NCI-H345 (cell line): ENCODE results near the gene CTNND2.
"Not testable (repeated sequence)": the region's sequence is repeated elsewhere in the genome, so short reads cannot be mapped to it uniquely, and the experiment has no call there.

Source experiments
- DNase-seq: peaks from one replicate; lab custom pipeline; 2025; lab: John Stamatoyannopoulos, UW

The CTNND2 gene

DNA sequence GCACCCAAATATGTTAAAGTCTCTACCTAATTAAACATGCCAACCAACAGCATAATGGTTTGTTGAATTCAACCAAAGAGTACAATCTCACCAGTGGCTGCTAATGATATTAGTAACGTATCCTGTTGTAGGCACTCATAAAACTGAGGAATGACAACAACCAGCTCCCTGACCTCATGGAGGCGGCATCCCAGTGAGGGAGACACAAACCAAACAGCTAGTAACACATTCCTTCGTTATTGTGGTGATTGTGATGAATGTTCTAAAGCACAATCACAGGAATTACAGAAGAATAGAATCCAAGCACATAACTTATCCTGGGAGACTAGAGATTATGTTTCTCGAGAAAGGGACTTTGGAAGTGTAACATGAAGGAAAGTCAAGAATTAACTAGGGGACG, 224.6 kb downstream of the CTNND2 start:
- no peak for DNase-seq

- DNase-seq, result no peak
Observed at GRCh38 chr5:11675184-11675583, 229.1 kb downstream of the CTNND2 start.

GRCh38 chr5:11672385-11673085, 231.7 kb downstream of the CTNND2 start:
- no peak for DNase-seq

DNA sequence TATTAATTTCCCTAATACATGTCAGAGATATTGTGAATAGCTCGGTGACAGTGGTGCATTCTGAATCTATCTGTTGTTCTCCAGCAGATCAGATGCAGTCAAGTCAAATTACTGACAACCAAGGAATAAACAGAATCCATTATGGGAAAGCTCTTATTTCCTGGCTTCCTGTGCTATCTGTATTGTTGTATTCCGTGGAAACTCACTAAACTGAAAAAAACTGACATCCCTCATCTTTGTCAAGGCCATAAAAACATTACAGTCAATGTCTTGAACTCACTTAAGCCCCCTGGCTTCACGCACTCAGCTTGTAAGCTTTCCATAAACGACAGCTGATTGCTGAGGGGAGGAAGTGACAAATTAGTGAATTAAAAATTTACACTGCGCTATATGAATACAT, 245.9 kb downstream of the CTNND2 start:
- no peak for DNase-seq

- no peak for DNase-seq
Observed at GRCh38 chr5:11656916-11657315, 247.3 kb downstream of the CTNND2 start.

DNA sequence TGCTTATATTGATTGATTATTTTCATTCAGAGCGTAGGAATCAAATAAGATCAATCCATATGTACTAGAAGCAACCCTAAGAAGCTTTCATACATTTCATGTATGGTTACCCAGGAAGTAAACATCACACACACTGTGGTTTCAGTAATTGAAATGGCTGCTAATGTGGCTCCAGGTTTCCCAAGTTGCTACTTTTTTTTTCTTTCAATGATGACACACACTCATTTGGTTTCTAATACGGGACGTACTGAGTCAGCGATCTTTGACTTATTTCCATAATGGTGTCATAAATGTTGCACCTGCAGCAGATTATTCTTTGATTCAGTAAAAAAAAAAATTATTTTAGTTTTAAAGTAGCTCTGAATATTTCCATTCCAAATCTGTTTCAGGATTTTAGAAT, 248.6 kb downstream of the CTNND2 start:
- no peak for DNase-seq

- DNase-seq, result no peak
Observed at GRCh38 chr5:11650936-11651335, 253.3 kb downstream of the CTNND2 start.

DNA sequence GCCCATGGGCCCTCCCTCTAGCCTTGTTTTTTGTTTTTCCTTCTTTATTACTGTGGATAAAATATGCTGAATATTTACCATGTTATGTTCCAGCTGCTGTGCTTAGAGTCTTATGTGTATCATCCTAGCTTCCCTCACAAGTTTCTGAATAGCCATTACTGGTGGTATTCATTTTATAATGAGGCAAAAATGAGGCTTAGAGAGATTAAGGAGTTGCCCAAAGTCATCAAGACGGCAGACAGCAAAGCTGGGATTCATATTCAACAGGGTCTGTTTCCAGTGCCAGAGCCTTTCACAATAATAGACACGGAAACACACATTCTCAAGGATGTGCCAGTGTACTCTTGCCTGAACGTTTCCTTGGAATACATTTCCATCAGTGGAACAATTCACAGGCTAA, 258.1 kb downstream of the CTNND2 start:
- DNase-seq, result no peak

GRCh38 chr5:11642438-11642837, 261.8 kb downstream of the CTNND2 start:
- DNase-seq, result no peak

DNA sequence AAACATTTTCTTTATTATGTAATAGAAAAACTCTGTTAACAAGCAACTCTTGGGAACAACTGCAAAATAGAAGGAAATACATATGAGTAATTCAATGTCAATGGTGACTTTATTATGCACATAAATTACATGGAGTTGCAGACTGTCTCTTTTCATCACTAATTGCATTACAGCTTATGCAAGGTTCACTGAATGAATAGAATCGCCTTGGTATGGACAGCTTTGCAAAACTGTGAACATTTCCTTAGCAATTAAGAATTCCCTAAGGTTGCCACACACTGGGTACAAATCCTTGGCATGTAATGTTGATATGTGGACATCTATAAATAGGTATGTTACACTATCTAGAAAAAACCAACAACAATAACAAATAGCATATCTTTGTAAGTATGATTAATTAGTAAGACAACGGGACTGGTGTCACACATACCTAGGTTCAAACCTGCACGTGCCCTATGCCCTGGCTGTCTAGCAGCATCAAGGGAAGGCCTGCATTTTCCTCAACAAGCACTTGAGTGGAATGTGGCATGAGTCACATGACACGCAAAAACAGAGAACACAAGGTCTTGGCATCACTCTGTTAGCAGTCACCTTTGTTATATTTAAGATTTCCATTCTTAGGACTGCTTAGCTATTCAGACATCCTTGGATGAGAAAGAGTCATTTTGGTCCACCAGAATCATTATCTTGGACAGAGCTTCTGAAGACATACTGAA, 263.9 kb downstream of the CTNND2 start:
- no peak for DNase-seq

DNA sequence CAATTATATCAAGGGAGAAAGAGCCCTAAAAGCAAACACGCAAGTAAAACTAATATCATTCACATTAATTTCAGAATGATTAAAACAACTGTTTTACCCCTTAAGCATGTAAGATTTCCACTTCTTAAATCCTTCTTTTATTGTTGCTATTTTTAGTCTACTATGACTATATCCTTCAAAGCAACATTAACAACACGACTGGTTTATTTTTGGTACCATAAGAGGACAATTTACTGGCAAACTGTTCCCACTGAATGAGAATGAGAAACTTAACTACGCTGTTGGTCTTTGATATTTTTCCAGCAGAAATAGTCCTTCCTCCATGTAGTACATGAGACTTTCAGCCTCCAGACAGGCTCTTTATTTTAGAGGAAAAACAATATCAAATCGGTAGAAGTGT, 281.5 kb downstream of the CTNND2 start:
- no peak for DNase-seq

GRCh38 chr5:11620172-11620571, 284.1 kb downstream of the CTNND2 start:
- DNase-seq, result no peak

DNA sequence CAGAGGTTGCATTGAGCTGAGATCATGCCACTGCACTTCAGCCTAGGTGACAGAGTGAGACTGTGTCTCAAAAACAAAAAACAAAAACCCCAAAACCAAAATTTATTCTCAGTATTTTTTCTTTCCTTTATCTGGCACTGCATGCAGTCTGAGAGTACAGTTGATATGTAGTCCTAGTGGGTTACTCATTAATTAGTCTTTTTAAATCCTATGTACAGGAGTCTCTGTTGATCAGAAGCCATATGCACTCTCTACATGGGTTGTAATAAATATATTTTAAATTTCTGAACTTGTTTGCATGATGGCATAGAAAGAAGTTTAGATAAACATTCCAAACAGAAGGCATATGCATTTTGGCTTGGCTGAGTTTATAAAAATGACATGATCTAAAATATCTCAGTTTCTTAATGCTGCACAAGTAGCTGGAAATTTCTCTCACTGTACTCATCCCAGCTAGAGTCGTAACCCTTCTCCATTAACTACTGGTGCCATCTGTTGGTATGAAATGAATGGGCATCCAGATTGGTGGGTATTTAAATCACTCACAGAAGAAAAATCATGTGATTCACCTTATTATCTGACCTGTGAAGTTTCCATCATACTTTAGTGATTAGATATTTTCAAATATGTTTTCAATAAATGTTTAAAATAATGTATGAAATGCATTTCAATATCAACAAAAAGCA, 284.8 kb downstream of the CTNND2 start:
- DNase-seq, result no peak

GRCh38 chr5:11617080-11617479, 287.2 kb downstream of the CTNND2 start:
- DNase-seq, result no peak

GRCh38 chr5:11616624-11617023, 287.6 kb downstream of the CTNND2 start:
- not testable (repeated sequence) for DNase-seq

DNA sequence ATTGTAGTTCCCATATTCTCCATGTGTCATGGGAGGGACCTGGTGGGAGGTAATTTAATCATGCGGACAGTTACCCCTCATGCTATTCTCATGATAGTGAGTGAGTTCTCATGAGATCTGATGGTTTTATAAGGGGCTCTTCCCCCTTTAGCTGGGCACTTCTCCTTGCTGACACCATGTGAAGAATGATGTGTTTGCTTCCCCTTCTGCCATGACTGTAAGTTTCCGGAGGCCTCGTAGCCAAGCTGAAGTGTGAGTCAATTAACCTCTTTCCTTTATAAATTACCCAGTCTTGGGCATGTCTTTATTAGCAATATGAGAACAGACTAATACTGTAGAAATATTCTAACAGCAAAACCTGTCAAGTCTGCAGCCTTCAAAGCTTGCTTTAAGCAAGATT, 293.2 kb downstream of the CTNND2 start:
- no peak for DNase-seq

DNA sequence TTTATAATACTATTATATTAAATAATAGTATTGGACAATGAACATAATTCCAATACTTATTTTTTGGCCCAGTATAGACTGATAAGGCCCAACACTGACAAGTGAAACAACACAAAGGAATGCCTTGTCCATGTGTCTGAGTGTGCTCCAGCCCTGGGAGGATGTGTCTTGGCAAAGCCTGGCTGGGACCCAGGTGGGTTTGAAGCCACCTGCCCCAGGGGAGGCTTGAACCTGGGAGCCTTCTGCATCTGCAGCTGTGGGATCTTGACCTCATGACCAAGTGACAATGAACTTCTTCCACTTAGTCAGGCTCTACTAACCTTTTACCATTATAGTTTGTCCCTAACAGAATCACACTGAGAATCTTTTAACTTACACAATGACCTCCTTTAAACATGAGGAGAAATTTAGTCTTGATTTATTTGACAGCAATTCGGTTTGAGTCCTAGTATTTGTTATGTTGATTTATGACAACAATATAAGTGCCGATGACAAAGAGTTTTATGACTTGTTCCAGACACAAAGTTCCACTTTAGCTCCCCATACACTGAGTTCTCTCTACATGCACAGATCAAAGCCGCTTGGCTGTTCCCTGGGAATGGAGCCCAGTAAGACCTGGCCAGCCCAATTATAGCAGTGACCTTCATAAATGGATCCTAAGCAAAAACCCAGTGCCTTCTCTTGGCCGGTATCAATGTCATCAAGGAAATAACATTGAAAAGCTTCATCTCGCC, 294.5 kb downstream of the CTNND2 start:
- no peak for DNase-seq

GRCh38 chr5:11608530-11608929, 295.7 kb downstream of the CTNND2 start:
- no peak for DNase-seq

- DNase-seq, result no peak
Observed at GRCh38 chr5:11607944-11608483, 296.2 kb downstream of the CTNND2 start.

DNA sequence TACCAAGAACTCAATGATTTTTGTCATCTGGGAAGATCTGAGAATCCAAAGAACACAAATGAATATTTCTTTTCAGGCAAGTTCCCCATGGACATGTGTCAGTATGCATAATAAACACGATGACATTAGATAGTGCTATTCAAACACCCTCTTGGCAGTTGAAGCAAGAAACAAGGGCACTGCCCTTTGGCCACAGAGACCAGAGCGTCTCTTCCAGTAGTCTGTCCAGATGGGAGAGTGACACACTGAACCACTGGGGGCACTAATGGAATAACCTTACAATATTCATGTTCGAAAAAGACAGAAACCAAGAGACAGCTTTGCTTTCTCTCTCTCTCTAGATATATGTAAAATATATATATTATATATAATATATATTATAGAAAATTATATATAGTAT, 301.9 kb downstream of the CTNND2 start:
- DNase-seq, result no peak

- DNase-seq, result no peak
Observed at GRCh38 chr5:11599499-11599898, 304.7 kb downstream of the CTNND2 start.

DNA sequence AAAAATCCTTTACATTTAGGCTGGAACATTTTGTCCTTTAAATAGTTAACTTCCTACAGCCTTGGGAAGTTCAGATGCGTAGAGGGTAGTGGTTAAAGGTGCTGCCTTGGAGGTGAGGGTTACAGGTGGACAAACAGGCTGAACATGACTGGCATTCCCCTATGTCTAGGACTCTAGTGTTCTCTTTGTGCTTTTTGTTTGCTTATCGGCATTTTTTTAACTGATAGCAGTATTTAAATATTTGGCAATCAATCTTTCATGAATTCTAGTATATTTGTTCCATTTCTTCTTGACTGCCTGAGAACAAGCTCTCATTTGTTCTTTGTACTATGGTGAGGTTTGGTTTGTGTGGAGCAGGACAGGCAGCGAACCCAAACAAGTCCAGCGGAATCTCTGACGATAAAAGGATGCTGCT, 307.6 kb downstream of the CTNND2 start:
- DNase-seq, result no peak
